ENCODE measurements around the gene UPK1A.

The UPK1A gene

DNA sequence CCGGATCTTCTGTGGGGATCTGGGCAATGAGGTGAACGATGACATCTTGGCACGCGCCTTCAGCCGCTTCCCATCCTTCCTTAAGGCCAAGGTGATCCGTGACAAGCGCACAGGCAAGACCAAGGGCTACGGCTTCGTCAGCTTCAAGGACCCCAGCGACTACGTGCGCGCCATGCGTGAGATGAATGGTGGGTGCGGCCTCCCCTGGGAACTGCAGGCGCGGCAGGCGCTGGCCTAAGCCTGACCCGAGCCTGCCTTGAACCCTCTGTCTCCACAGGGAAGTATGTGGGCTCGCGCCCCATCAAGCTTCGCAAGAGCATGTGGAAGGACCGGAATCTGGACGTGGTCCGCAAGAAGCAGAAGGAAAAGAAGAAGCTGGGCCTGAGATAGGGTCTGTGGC, 29.2 kb upstream of the UPK1A start:
- H3K4me3 ChIP-seq (ENCODE audit: low read depth, low read length), result no peak overlapping the region
- in situ Hi-C loops (cut with HindIII; ENCODE audit: low sequenced_read_pairs), result no loop called here
- TF ChIP-seq, protein P1, sequence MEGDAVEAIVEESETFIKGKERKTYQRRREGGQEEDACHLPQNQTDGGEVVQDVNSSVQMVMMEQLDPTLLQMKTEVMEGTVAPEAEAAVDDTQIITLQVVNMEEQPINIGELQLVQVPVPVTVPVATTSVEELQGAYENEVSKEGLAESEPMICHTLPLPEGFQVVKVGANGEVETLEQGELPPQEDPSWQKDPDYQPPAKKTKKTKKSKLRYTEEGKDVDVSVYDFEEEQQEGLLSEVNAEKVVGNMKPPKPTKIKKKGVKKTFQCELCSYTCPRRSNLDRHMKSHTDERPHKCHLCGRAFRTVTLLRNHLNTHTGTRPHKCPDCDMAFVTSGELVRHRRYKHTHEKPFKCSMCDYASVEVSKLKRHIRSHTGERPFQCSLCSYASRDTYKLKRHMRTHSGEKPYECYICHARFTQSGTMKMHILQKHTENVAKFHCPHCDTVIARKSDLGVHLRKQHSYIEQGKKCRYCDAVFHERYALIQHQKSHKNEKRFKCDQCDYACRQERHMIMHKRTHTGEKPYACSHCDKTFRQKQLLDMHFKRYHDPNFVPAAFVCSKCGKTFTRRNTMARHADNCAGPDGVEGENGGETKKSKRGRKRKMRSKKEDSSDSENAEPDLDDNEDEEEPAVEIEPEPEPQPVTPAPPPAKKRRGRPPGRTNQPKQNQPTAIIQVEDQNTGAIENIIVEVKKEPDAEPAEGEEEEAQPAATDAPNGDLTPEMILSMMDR (IDR thresholded peaks at IDR 0.05; ENCODE audit: low read depth, low read length, missing control alignments), result no peak
- DNase-seq (ENCODE audit: low read depth), result no peak

DNA sequence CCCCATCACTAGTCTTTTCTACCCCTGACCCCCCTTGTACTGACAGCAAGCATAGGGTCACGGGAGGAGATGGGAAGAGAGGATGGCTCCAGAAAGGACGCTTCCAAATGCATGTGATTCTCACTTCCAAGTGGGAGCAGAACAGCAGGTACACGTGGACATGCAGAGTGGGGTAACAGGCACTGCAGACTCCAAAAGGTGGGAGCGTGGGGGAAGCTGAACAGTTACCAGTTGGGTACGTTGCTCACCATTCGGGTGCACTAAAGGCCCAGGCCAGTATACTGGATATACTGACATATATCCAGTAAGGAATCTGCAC, 27.0 kb upstream of the UPK1A start:
- no peak for DNase-seq (ENCODE audit: low read depth)
- TF ChIP-seq, protein P1 (IDR thresholded peaks at IDR 0.05; ENCODE audit: low read depth, low read length, missing control alignments), result no peak
- in situ Hi-C loops (cut with HindIII; ENCODE audit: low sequenced_read_pairs), result no loop called here
- no peak overlapping the region for H3K4me3 ChIP-seq (ENCODE audit: low read depth, low read length)

DNA sequence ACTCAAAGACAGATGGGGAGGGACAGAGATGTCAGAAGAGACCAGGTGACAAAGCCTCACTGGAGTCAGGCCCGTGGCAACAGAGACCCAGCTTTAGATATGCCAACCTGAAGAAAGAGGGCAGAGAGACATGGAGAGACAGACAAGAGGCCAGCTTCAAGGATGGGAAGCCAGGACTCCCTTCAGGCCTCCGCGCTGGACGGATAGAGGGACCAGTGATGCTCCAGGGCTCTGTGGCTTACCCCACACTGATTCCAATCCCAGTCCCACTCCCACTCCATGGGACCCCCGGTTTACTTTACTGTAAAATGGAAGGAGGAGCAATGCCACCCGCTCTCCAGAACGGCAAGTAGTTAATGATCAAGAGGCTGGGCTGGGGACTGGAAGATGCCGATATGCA, 26.5 kb upstream of the UPK1A start:
- TF ChIP-seq, protein P1 (IDR thresholded peaks at IDR 0.05; ENCODE audit: low read depth, low read length, missing control alignments), result no peak
- in situ Hi-C loops (cut with HindIII; ENCODE audit: low sequenced_read_pairs), result no loop called here
- no peak overlapping the region for H3K4me3 ChIP-seq (ENCODE audit: low read depth, low read length)
- DNase-seq (ENCODE audit: low read depth), result no peak

DNA sequence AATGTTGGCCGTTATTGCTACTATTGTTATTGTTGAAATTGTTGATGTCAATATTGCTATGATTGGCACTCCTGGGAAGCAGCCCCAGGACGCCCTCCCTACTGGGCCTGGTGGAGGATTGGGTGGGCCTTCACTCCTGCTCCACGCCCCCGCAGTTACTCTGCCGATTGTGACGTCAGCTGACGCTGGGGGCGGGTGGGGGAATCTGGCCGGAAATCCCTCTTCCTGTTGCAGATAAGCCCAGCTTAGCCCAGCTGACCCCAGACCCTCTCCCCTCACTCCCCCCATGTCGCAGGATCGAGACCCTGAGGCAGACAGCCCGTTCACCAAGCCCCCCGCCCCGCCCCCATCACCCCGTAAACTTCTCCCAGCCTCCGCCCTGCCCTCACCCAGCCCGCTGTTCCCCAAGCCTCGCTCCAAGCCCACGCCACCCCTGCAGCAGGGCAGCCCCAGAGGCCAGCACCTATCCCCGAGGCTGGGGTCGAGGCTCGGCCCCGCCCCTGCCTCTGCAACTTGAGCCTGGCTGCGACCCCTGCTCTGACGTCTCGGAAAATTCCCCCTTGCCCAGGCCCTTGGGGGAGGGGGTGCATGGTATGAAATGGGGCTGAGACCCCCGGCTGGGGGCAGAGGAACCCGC, 24.7 kb upstream of the UPK1A start, which contains the start of gene ETV2:
ETV2 (plus strand) TSS at position 231 of the 637 bp plus-strand sequence. CDS start 716 bp downstream, outside the sequence.
- H3K4me3 ChIP-seq (ENCODE audit: low read depth, low read length), result no peak within 1 kb of the TSS
- in situ Hi-C loops (cut with HindIII; ENCODE audit: low sequenced_read_pairs), result no loop called here
- TF ChIP-seq, protein P1 (IDR thresholded peaks at IDR 0.05; ENCODE audit: low read depth, low read length, missing control alignments), result no peak
- DNase-seq (ENCODE audit: low read depth), result no peak

DNA sequence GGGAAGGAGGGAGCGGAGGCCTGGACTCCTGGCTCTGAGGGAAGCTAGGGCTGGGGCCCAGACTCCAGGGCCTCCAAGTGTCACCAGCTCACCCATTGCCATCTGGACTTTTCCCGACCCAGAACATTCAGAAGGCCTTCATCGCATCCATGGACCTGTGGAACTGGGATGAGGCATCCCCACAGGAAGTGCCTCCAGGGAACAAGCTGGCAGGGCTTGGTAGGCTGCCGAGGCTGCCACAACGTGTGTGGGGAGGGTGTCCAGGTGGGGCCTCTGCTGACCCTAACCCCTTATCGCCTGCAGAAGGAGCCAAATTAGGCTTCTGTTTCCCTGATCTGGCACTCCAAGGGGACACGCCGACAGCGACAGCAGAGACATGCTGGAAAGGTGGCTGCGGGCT, 24.0 kb upstream of the UPK1A start:
- no peak overlapping the region for H3K4me3 ChIP-seq (ENCODE audit: low read depth, low read length)
- TF ChIP-seq, protein P1 (IDR thresholded peaks at IDR 0.05; ENCODE audit: low read depth, low read length, missing control alignments), result no peak
- in situ Hi-C loops (cut with HindIII; ENCODE audit: low sequenced_read_pairs), result no loop called here
- DNase-seq (ENCODE audit: low read depth), result no peak

DNA sequence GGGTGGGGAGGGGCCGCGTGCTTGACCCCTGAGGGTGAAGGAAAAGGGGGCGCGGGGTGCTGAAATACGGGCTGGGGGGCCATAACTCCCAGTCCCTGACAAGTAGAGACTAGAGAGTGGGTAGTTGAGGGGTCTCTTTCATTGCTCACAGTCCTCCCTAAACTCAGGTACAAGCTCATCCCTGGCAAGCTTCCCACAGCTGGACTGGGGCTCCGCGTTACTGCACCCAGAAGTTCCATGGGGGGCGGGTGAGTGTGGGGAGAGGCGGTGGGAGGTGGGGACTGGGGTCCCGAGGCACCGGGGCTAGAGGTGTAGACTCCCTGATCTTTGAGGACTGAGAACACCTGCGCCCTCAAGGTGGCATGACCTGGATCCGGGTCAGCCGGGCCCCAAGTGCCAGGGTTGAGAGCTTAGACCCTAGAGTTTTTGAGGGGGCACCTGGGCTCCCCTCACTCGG, 23.5 kb upstream of the UPK1A start:
- H3K4me3 ChIP-seq (ENCODE audit: low read depth, low read length), result peak overlapping the region; percentile 52
- no peak for DNase-seq (ENCODE audit: low read depth)
- in situ Hi-C loops (cut with HindIII; ENCODE audit: low sequenced_read_pairs), result no loop called here
- TF ChIP-seq, protein P1 (IDR thresholded peaks at IDR 0.05; ENCODE audit: low read depth, low read length, missing control alignments), result no peak

Data from astrocyte of the cerebellum (primary cell).